Measurements from ENCODE around the gene DPY19L2.
"Not testable (repeated sequence)": the region's sequence is repeated elsewhere in the genome, so short reads cannot be mapped to it uniquely, and the experiment has no call there.

DPY19L2 gene

GRCh38 chr12:63663005-63663404, 5.3 kb downstream of the DPY19L2 start:
- DNase-seq (ENCODE audit: low read depth), result not testable (repeated sequence)

- DNase-seq (ENCODE audit: low read depth), result not testable (repeated sequence)
Observed at GRCh38 chr12:63658501-63658900, 9.8 kb downstream of the DPY19L2 start.

- not testable (repeated sequence) for DNase-seq (ENCODE audit: low read depth)
Observed at GRCh38 chr12:63656407-63656806, 11.9 kb downstream of the DPY19L2 start.

- DNase-seq (ENCODE audit: low read depth), result not testable (repeated sequence)
Observed at GRCh38 chr12:63655543-63656257, 12.6 kb downstream of the DPY19L2 start.

GRCh38 chr12:63654481-63654880, 13.8 kb downstream of the DPY19L2 start:
- not testable (repeated sequence) for DNase-seq (ENCODE audit: low read depth)

GRCh38 chr12:63649517-63649916, 18.8 kb downstream of the DPY19L2 start:
- peak; percentile 22 for DNase-seq (ENCODE audit: low read depth)

GRCh38 chr12:63643381-63644140, 24.7 kb downstream of the DPY19L2 start:
- not testable (repeated sequence) for DNase-seq (ENCODE audit: low read depth)

- DNase-seq (ENCODE audit: low read depth), result not testable (repeated sequence)
Observed at GRCh38 chr12:63624258-63624657, 44.0 kb downstream of the DPY19L2 start.

GRCh38 chr12:63615544-63615943, 52.7 kb downstream of the DPY19L2 start:
- DNase-seq (ENCODE audit: low read depth), result not testable (repeated sequence)

- not testable (repeated sequence) for DNase-seq (ENCODE audit: low read depth)
Observed at GRCh38 chr12:63611285-63611684, 57.0 kb downstream of the DPY19L2 start.

- DNase-seq (ENCODE audit: low read depth), result not testable (repeated sequence)
Observed at GRCh38 chr12:63609281-63609680, 59.0 kb downstream of the DPY19L2 start.

GRCh38 chr12:63604985-63605384, 63.3 kb downstream of the DPY19L2 start:
- not testable (repeated sequence) for DNase-seq (ENCODE audit: low read depth)

- DNase-seq (ENCODE audit: low read depth), result not testable (repeated sequence)
Observed at GRCh38 chr12:63594828-63595227, 73.5 kb downstream of the DPY19L2 start.

GRCh38 chr12:63584426-63584825, 83.9 kb downstream of the DPY19L2 start:
- DNase-seq (ENCODE audit: low read depth), result not testable (repeated sequence)

GRCh38 chr12:63583289-63583688, 85.0 kb downstream of the DPY19L2 start:
- not testable (repeated sequence) for DNase-seq (ENCODE audit: low read depth)

- DNase-seq (ENCODE audit: low read depth), result not testable (repeated sequence)
Observed at GRCh38 chr12:63577631-63578030, 90.7 kb downstream of the DPY19L2 start.

GRCh38 chr12:63572038-63572437, 96.3 kb downstream of the DPY19L2 start:
- not testable (repeated sequence) for DNase-seq (ENCODE audit: low read depth)

- not testable (repeated sequence) for DNase-seq (ENCODE audit: low read depth)
Observed at GRCh38 chr12:63558445-63558844, 109.8 kb downstream of the DPY19L2 start.

GRCh38 chr12:63551397-63551796, 116.9 kb downstream of the DPY19L2 start:
- not testable (repeated sequence) for DNase-seq (ENCODE audit: low read depth)

GRCh38 chr12:63549034-63549433, 119.3 kb downstream of the DPY19L2 start:
- not testable (repeated sequence) for DNase-seq (ENCODE audit: low read depth)

GRCh38 chr12:63545298-63545916, 122.9 kb downstream of the DPY19L2 start:
- not testable (repeated sequence) for DNase-seq (ENCODE audit: low read depth)

GRCh38 chr12:63538656-63539055, 129.6 kb downstream of the DPY19L2 start:
- DNase-seq (ENCODE audit: low read depth), result not testable (repeated sequence)

GRCh38 chr12:63537838-63538237, 130.5 kb downstream of the DPY19L2 start:
- not testable (repeated sequence) for DNase-seq (ENCODE audit: low read depth)
